HCT116 (cell line): ENCODE results near the gene ZNF490. TPM values are rescaled to one million over a fixed set of nuclear protein-coding genes. Genes with fewer than 3 reads are reported as not detected.

Source experiments
- ATAC-seq: fragments of 200-7000 bp; cut with Tn5 transposase; 2 replicates; pipeline ENCODE4 v1.9.1; 2020; ENCODE audit warnings: mild to moderate bottlenecking, moderate library complexity
- BruUV-seq: library from RNA; stranded (reverse); fragments of 400-500 nt; replicated peaks from 2 replicates; lab custom pipeline; 2021; lab: Mats Ljungman, UMichigan
- CTCF ChIA-PET: fragments of 300-600 bp; sonication (Branson Sonifier 250); formaldehyde crosslinking; loops from one replicate; lab custom pipeline; 2021; ENCODE audit warnings: antibody characterized with exemption; lab: Charles Lee
- POLR2A ChIA-PET: fragments of 300-600, 350-600 bp; sonication (Branson Sonifier 250); formaldehyde crosslinking; loops from one replicate; lab custom pipeline; 2021; ENCODE audit warnings: antibody characterized with exemption; lab: Charles Lee
- RAD21 ChIA-PET, 2 experiments: fragments of 300-600 bp; sonication (Branson Sonifier 250); formaldehyde crosslinking; loops; one replicate each; lab custom pipeline; 2023; ENCODE audit warnings: low total read pairs in 2 of 2; ENCODE audit not compliant: uncharacterized antibody in 2 of 2, unreplicated experiment in 2 of 2, low non-redundant PET in 1 of 2; lab: Charles Lee
- DNase-seq: peaks from one replicate; pipeline ENCODE4 v3.0.0-alpha.2; 2010; ENCODE audit warnings: low read depth, low spot score
- H2AFZ ChIP-seq: fragments of 200-600 bp; shearing (Covaris generic), sonication (generic); 2 replicates; pipeline ENCODE4 v1.6.1; 2017; ENCODE audit warnings: low read depth, mixed run types, mixed read lengths, antibody characterized with exemption, low read length; ENCODE audit not compliant: poor library complexity, severe bottlenecking
- H3K27ac ChIP-seq: 2 replicates; pipeline ENCODE4 v1.5.1; 2012; ENCODE audit warnings: low read depth, low read length
- H3K27me3 ChIP-seq: fragments of 200-600 bp; sonication (generic); 2 replicates; pipeline ENCODE4 v1.6.1; 2016; ENCODE audit warnings: mixed run types, low read length, mixed read lengths; ENCODE audit not compliant: insufficient read depth
- H3K36me3 ChIP-seq, 2 experiments: fragments of 200-500 bp in 1 of 2; fragments of 200-600 bp in 1 of 2; sonication (Bioruptor generic) in 1 of 2; sonication (generic) in 1 of 2; 2 replicates each; pipeline versions ENCODE4 v1.5.1 to v1.6.1; 2014 to 2016; ENCODE audit warnings: low read length in 2 of 2, inconsistent platforms in 1 of 2, mixed read lengths in 1 of 2, mixed run types in 1 of 2; ENCODE audit not compliant: insufficient read depth in 2 of 2, control insufficient read depth in 1 of 2
- H3K4me1 ChIP-seq, 2 experiments: fragments of 200-600 bp in 1 of 2; sonication (generic) in 1 of 2; 2 replicates each; pipeline versions ENCODE4 v1.5.1 to v1.6.1; 2012 to 2017; ENCODE audit warnings: low read length in 2 of 2, inconsistent platforms in 1 of 2, mild to moderate bottlenecking in 1 of 2, mixed read lengths in 1 of 2, mixed run types in 1 of 2, moderate library complexity in 1 of 2; ENCODE audit not compliant: insufficient read depth in 2 of 2, control insufficient read depth in 1 of 2
- H3K4me2 ChIP-seq: fragments of 200-600 bp; sonication (generic); 2 replicates; pipeline ENCODE4 v1.6.1; 2017; ENCODE audit warnings: mixed run types, low read length, mixed read lengths
- H3K4me3 ChIP-seq, 2 experiments: fragments of 200-600 bp in 1 of 2; sonication (generic) in 1 of 2; replicated peaks in 1 of 2; 2 replicates each; pipeline ENCODE4 v1.5.1; 2011 to 2016; ENCODE audit warnings: low read length in 2 of 2, control low read depth in 1 of 2, low read depth in 1 of 2, mild to moderate bottlenecking in 1 of 2, mixed read lengths in 1 of 2, mixed run types in 1 of 2
- H3K79me2 ChIP-seq: fragments of 200-600 bp; sonication (generic); 2 replicates; pipeline ENCODE4 v1.6.1; 2017; ENCODE audit warnings: mild to moderate bottlenecking, mixed run types, low read length, moderate library complexity, mixed read lengths; ENCODE audit not compliant: insufficient read depth
- H3K9ac ChIP-seq: fragments of 200-600 bp; sonication (generic); 2 replicates; pipeline ENCODE4 v1.6.1; 2016; ENCODE audit warnings: low read length, mixed read lengths
- H3K9me2 ChIP-seq: fragments of 200-600 bp; sonication (generic), shearing (Covaris generic); 2 replicates; pipeline ENCODE4 v1.6.1; 2017; ENCODE audit warnings: mixed run types, mild to moderate bottlenecking, moderate library complexity; ENCODE audit not compliant: insufficient read depth
- H3K9me3 ChIP-seq, 2 experiments: fragments of 200-500 bp in 1 of 2; fragments of 200-600 bp in 1 of 2; sonication (Bioruptor generic) in 1 of 2; sonication (generic) in 1 of 2; 2 replicates each; pipeline ENCODE4 v1.6.1; 2014 to 2017; ENCODE audit warnings: low read length in 2 of 2, mixed read lengths in 2 of 2, inconsistent platforms in 1 of 2, low read depth in 1 of 2, mild to moderate bottlenecking in 1 of 2, mixed run types in 1 of 2, moderate library complexity in 1 of 2; ENCODE audit not compliant: control insufficient read depth in 1 of 2, insufficient read depth in 1 of 2
- H4K20me1 ChIP-seq: fragments of 200-600 bp; sonication (generic), shearing (Covaris generic); 2 replicates; pipeline ENCODE4 v1.6.1; 2017; ENCODE audit warnings: mixed run types, mild to moderate bottlenecking, moderate library complexity; ENCODE audit not compliant: insufficient read depth
- ATF3 ChIP-seq: IDR thresholded peaks from 2 replicates; pipeline ENCODE4 v1.6.1; 2012
- CBX3 ChIP-seq: IDR thresholded peaks from 2 replicates; pipeline ENCODE4 v1.6.1; 2012; ENCODE audit warnings: low read depth
- CEBPB ChIP-seq: IDR thresholded peaks from 2 replicates; pipeline ENCODE4 v1.6.1; 2012; ENCODE audit warnings: low read depth
- EGR1 ChIP-seq: IDR thresholded peaks from 2 replicates; pipeline ENCODE4 v1.6.1; 2012; ENCODE audit warnings: low read depth
- ELF1 ChIP-seq: IDR thresholded peaks from 2 replicates; pipeline ENCODE4 v1.6.1; 2012; ENCODE audit warnings: low read depth, borderline replicate concordance
- EZH2 ChIP-seq: fragments of 200-600 bp; sonication (generic); IDR thresholded peaks from 2 replicates; pipeline ENCODE4 v1.6.1; 2017; ENCODE audit warnings: antibody characterized with exemption, mixed run types
- FOSL1 ChIP-seq: IDR thresholded peaks from 2 replicates; pipeline ENCODE4 v1.6.1; 2012; ENCODE audit warnings: low read depth
- JUND ChIP-seq: IDR thresholded peaks from 2 replicates; pipeline ENCODE4 v1.6.1; 2012
- POLR2AphosphoS5 ChIP-seq: IDR thresholded peaks from 2 replicates; pipeline ENCODE4 v1.6.1; 2011; ENCODE audit warnings: mild to moderate bottlenecking, low read depth, low read length, moderate library complexity
- RAD21 ChIP-seq: IDR thresholded peaks from 2 replicates; pipeline ENCODE4 v1.6.1; 2012; ENCODE audit warnings: low read depth, mild to moderate bottlenecking
- SIN3A ChIP-seq: IDR thresholded peaks from 2 replicates; pipeline ENCODE4 v1.6.1; 2012; ENCODE audit warnings: low read depth
- SP1 ChIP-seq: IDR thresholded peaks from 2 replicates; pipeline ENCODE4 v1.6.1; 2012; ENCODE audit warnings: low read depth
- SRF ChIP-seq: IDR thresholded peaks from 2 replicates; pipeline ENCODE4 v1.6.1; 2012; ENCODE audit warnings: low read depth
- YY1 ChIP-seq: IDR thresholded peaks from 2 replicates; pipeline ENCODE4 v1.6.1; 2011; ENCODE audit warnings: low read length, low read depth, moderate library complexity, mild to moderate bottlenecking; ENCODE audit not compliant: insufficient replicate concordance; ENCODE audit errors: extremely low read depth
- ZBTB33 ChIP-seq: IDR thresholded peaks from 2 replicates; pipeline ENCODE4 v1.6.1; 2011; ENCODE audit warnings: mild to moderate bottlenecking, low read length, moderate library complexity; ENCODE audit not compliant: insufficient replicate concordance; ENCODE audit errors: extremely low read depth
- ZFX ChIP-seq: fragments of 450-650 bp; IDR thresholded peaks from 2 replicates; pipeline ENCODE4 v1.6.1; 2017
- ZNF274 ChIP-seq: fragments of 200-500 bp; sonication (Bioruptor generic); IDR thresholded peaks from 2 replicates; pipeline ENCODE4 v1.6.1; 2014; ENCODE audit warnings: mild to moderate bottlenecking, low read depth, low read length, inconsistent platforms
- intact Hi-C: fragments of 100-400 bp; cut with micrococcal nuclease; formaldehyde crosslinking; loops from 2 replicates; pipeline ENCODE4 v1.10.0; 2022
- total RNA-seq: library from RNA; stranded (reverse); gene quantifications from one replicate; pipeline ENCODE4 v1.2.1, GENCODE V29; 2021; ENCODE audit not compliant: unreplicated experiment

The ZNF490 gene
- total RNA-seq, 1 experiment from 2014 or later: 5.8 TPM

GRCh38 chr19:12638611-12639182 is 28.1 kb upstream of the ZNF490 start:
- Histone ChIP-seq H3K27ac (no peak overlapping the region), H3K4me2 (no peak overlapping the region), H3K9me2 (no peaks in the 10 kb centered on the region), H3K79me2 (no peaks in the 10 kb centered on the region), H3K9me3 (peaks cover 0 to 4% of the 10 kb centered on the region in 2 experiments; a peak in 1 of 4 replicates), H3K36me3 (no peaks in the 10 kb centered on the region), H4K20me1 (no peaks in the 10 kb centered on the region), H3K4me1 (no peaks in the 10 kb centered on the region), H2AFZ (no peak overlapping the region), H3K9ac (no peak overlapping the region), H3K4me3 (no peak overlapping the region), H3K27me3 (no peaks in the 10 kb centered on the region)
- intact Hi-C loops: no loop called here
- ATAC-seq: no peak
- BruUV-seq: no TSS peak
- ChIA-PET CTCF (no interaction called here), POLR2A (no interaction called here), RAD21 (no interaction called here)
- TF ChIP-seq FOSL1 (no peak), ZNF274 (no peak), POLR2AphosphoS5 (no peak), JUND (no peak), ELF1 (no peak), CBX3 (no peak), EZH2 (no peak), SP1 (no peak), ZBTB33 (no peak), YY1 (no peak), RAD21 (no peak), SRF (no peak), CEBPB (no peak), SIN3A (no peak), EGR1 (no peak), ZFX (no peak), ATF3 (no peak)
- no peak for DNase-seq
